Mesenchymal stem cell (in vitro differentiated cells and primary cell): ENCODE measurements around the gene SLC16A6.
"Not testable (repeated sequence)": the region's sequence is repeated elsewhere in the genome, so short reads cannot be mapped to it uniquely, and the experiment has no call there.

Experiments used
- DNase-seq: peaks from one replicate; pipeline ENCODE4 v3.0.0-alpha.2; 2013
- H2AFZ ChIP-seq: one replicate; pipeline ENCODE4 v1.6.1; 2013; ENCODE audit warnings: low read depth, mild to moderate bottlenecking, control low read depth, inconsistent platforms, low read length, moderate library complexity
- H2AK5ac ChIP-seq: 2 replicates; pipeline ENCODE4 v1.6.1; 2013; ENCODE audit warnings: low read length, moderate library complexity, mild to moderate bottlenecking, inconsistent platforms; ENCODE audit not compliant: severe bottlenecking
- H2BK120ac ChIP-seq: one replicate; pipeline ENCODE4 v1.6.1; 2013; ENCODE audit warnings: low read depth, mild to moderate bottlenecking, inconsistent platforms, low read length, moderate library complexity
- H2BK12ac ChIP-seq, 2 experiments: one replicate each; pipeline ENCODE4 v1.6.1; 2013; ENCODE audit warnings: inconsistent platforms in 2 of 2, low read length in 2 of 2, mild to moderate bottlenecking in 2 of 2, moderate library complexity in 2 of 2, control low read depth in 1 of 2
- H2BK15ac ChIP-seq: one replicate; pipeline ENCODE4 v1.6.1; 2013; ENCODE audit warnings: mild to moderate bottlenecking, low read depth, inconsistent platforms; ENCODE audit not compliant: poor library complexity, severe bottlenecking
- H2BK5ac ChIP-seq: 2 replicates; pipeline ENCODE4 v1.6.1; 2013; ENCODE audit warnings: low read depth, mild to moderate bottlenecking, low read length, control low read depth, inconsistent platforms; ENCODE audit not compliant: poor library complexity, severe bottlenecking
- H3K14ac ChIP-seq, 2 experiments: one replicate each; pipeline ENCODE4 v1.6.1; 2013; ENCODE audit warnings: inconsistent platforms in 2 of 2, low read length in 2 of 2, control low read depth in 1 of 2, mild to moderate bottlenecking in 1 of 2, moderate library complexity in 1 of 2
- H3K18ac ChIP-seq, 2 experiments: one replicate each; pipeline ENCODE4 v1.6.1; 2013; ENCODE audit warnings: inconsistent platforms in 2 of 2, low read length in 2 of 2, control low read depth in 1 of 2, low read depth in 1 of 2, mild to moderate bottlenecking in 1 of 2
- H3K23ac ChIP-seq, 2 experiments: one replicate each; pipeline ENCODE4 v1.6.1; 2013; ENCODE audit warnings: inconsistent platforms in 2 of 2, low read length in 2 of 2, mild to moderate bottlenecking in 2 of 2, moderate library complexity in 2 of 2, control low read depth in 1 of 2
- H3K27ac ChIP-seq: 2 replicates; pipeline ENCODE4 v1.5.1; 2013; ENCODE audit warnings: mild to moderate bottlenecking, moderate library complexity, low read length, control low read depth, inconsistent platforms; ENCODE audit not compliant: poor library complexity, severe bottlenecking
- H3K27me3 ChIP-seq, 2 experiments: 2 replicates each; pipeline versions ENCODE4 v1.6.1 to v1.7.0; 2013; ENCODE audit warnings: low read length in 2 of 2, mild to moderate bottlenecking in 2 of 2, moderate library complexity in 2 of 2, control low read depth in 1 of 2, inconsistent platforms in 1 of 2; ENCODE audit not compliant: control insufficient read depth in 1 of 2, insufficient read depth in 1 of 2
- H3K36me3 ChIP-seq, 2 experiments: 2 replicates each; pipeline versions ENCODE4 v1.6.1 to v1.7.0; 2013; ENCODE audit warnings: low read length in 2 of 2, control low read depth in 1 of 2, inconsistent platforms in 1 of 2, low read depth in 1 of 2, mild to moderate bottlenecking in 1 of 2; ENCODE audit not compliant: insufficient read depth in 2 of 2, control insufficient read depth in 1 of 2
- H3K4ac ChIP-seq, 2 experiments: one replicate each; pipeline ENCODE4 v1.6.1; 2013; ENCODE audit warnings: inconsistent platforms in 2 of 2, low read length in 2 of 2, mild to moderate bottlenecking in 2 of 2, moderate library complexity in 2 of 2, control low read depth in 1 of 2, low read depth in 1 of 2
- H3K4me1 ChIP-seq: 2 replicates; pipeline ENCODE4 v1.6.1; 2013; ENCODE audit warnings: low read depth, low read length, control low read depth; ENCODE audit not compliant: control insufficient read depth, insufficient read depth
- H3K4me2 ChIP-seq: 2 replicates; pipeline ENCODE4 v1.6.1; 2013; ENCODE audit warnings: low read length, mild to moderate bottlenecking, inconsistent platforms; ENCODE audit not compliant: poor library complexity, severe bottlenecking
- H3K4me3 ChIP-seq, 2 experiments: 2 replicates each; pipeline versions ENCODE4 v1.5.1 to v1.7.0; 2013; ENCODE audit warnings: low read length in 2 of 2, mild to moderate bottlenecking in 2 of 2, control low read depth in 1 of 2, low read depth in 1 of 2; ENCODE audit not compliant: insufficient read depth in 1 of 2
- H3K79me1 ChIP-seq: replicated peaks from 2 replicates; pipeline ENCODE4 v1.6.1; 2013; ENCODE audit warnings: mild to moderate bottlenecking, control low read depth, low read length, inconsistent platforms; ENCODE audit not compliant: poor library complexity, severe bottlenecking
- H3K9ac ChIP-seq: 2 replicates; pipeline ENCODE4 v1.7.0; 2013; ENCODE audit warnings: mild to moderate bottlenecking, low read length, moderate library complexity
- H3K9me3 ChIP-seq: 2 replicates; pipeline ENCODE4 v1.7.0; 2013; ENCODE audit warnings: mild to moderate bottlenecking, low read length; ENCODE audit not compliant: control insufficient read depth
- H4K8ac ChIP-seq: one replicate; pipeline ENCODE4 v1.6.1; 2013; ENCODE audit warnings: inconsistent platforms, mild to moderate bottlenecking, low read length, moderate library complexity
- H4K91ac ChIP-seq: one replicate; pipeline ENCODE4 v1.6.1; 2013; ENCODE audit warnings: mild to moderate bottlenecking, low read length, inconsistent platforms
- WGBS: methylation state at CpG from one replicate; pipeline ENCODE4 v1.1.7; 2013; ENCODE audit warnings: mixed read lengths; 5-methylcytosine and 5-hydroxymethylcytosine counted together

Gene SLC16A6

DNA sequence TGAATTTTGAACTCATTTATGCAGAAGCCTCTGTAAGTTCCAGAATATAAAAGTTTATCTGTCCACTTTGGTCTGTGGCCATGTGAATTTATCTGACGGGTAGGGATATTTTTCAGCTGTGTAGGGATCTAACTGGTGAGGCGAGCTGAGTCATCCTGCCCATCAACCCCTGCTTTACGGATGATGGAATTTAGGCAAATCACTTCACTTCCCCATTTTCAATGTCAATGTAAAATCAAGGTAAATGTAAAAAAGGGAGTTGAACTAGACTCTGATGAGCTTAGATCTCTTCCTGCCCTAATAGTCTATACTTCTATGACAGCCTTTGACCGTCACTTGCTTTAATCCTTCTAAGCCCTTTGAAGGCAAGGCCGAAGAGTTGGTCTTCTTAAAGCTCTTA is 2.6 kb downstream of the SLC16A6 start:
- Histone ChIP-seq H3K4ac (no peak overlapping the region), H3K18ac (no peak overlapping the region), H3K4me2 (no peak overlapping the region), H2BK120ac (no peak overlapping the region), H2BK12ac (no peak overlapping the region), H2AK5ac (no peak overlapping the region), H3K14ac (no peak overlapping the region), H3K27ac (no peak overlapping the region), H3K9ac (no peak overlapping the region), H3K9me3 (no peaks in the 10 kb centered on the region), H3K79me1 (no peaks in the 10 kb centered on the region), H2BK15ac (no peak overlapping the region), H4K8ac (no peak overlapping the region), H3K27me3 (peaks cover 21 to 27% of the 10 kb centered on the region in 2 experiments), H3K4me3 (no peak overlapping the region), H4K91ac (no peak overlapping the region), H3K4me1 (peaks cover 12% of the 10 kb centered on the region), H2BK5ac (no peak overlapping the region), H3K23ac (no peak overlapping the region), H3K36me3 (no peaks in the 10 kb centered on the region), H2AFZ (no peak overlapping the region)
- 93% methylated on average over 3 of the region's 5 CpGs for WGBS
- peak; percentile 26 for DNase-seq

DNA sequence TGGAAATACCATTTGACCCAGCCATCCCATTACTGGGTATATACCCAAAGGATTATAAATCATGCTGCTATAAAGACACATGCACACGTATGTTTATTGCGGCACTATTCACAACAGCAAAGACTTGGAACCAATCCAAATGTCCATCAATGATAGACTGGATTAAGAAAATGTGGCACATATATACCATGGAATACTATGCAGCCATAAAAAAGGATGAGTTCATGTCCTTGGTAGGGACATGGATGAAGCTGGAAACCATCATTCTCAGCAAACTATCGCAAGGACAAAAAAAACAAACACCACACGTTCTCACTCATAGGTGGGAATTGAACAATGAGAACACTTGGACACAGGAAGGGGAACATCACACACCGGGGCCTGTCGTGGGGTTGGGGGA is 9.0 kb downstream of the SLC16A6 start:
- not testable (repeated sequence) for H2AFZ ChIP-seq, H3K27me3 ChIP-seq, DNase-seq, H2BK12ac ChIP-seq, H2AK5ac ChIP-seq, H4K8ac ChIP-seq, H3K4ac ChIP-seq, H2BK120ac ChIP-seq, H3K4me2 ChIP-seq, H3K23ac ChIP-seq, H3K4me3 ChIP-seq, H2BK15ac ChIP-seq, H3K18ac ChIP-seq, H3K79me1 ChIP-seq, H4K91ac ChIP-seq, H3K14ac ChIP-seq, H3K36me3 ChIP-seq, H3K27ac ChIP-seq, H2BK5ac ChIP-seq, H3K9ac ChIP-seq, H3K4me1 ChIP-seq
- H3K9me3 ChIP-seq, result peaks cover 16% of the 10 kb centered on the region
- WGBS, result no CpG with 5 or more reads among the region's 6 CpGs

DNA sequence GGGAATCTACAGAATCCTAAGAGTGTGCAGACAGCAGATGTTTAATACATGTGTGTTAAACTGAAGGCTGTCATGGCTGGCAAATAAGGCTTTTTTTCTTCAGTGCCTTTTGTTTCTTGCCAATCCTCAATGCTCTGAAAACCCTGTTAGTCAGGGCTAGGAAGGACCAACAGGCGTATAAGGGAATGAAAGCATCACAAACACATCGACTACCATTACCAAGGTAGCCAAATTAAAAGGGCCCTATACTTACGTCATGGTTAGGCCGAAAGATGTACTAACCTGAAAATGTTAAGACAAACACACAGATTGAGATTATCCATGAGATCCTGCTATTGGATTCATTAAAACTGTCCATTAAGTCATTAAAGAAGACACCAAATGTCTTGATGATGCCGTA is 13.1 kb downstream of the SLC16A6 start:
- no peak overlapping the region for H3K27ac ChIP-seq
- no peak overlapping the region for H4K91ac ChIP-seq
- H2BK12ac ChIP-seq, result no peak overlapping the region
- no peaks in the 10 kb centered on the region for H3K36me3 ChIP-seq
- no peak overlapping the region for H3K18ac ChIP-seq
- peaks cover 16% of the 10 kb centered on the region for H3K9me3 ChIP-seq
- H3K79me1 ChIP-seq, result no peaks in the 10 kb centered on the region
- no peak overlapping the region for H3K23ac ChIP-seq
- no peak overlapping the region for H2AFZ ChIP-seq
- 95% methylated on average over 5 of the region's 5 CpGs for WGBS
- H3K4me1 ChIP-seq, result no peaks in the 10 kb centered on the region
- no peak overlapping the region for H2BK120ac ChIP-seq
- H4K8ac ChIP-seq, result no peak overlapping the region
- no peak overlapping the region for H3K9ac ChIP-seq
- H3K27me3 ChIP-seq, result no peaks in the 10 kb centered on the region
- no peak overlapping the region for H2AK5ac ChIP-seq
- H3K4me2 ChIP-seq, result no peak overlapping the region
- H2BK15ac ChIP-seq, result no peak overlapping the region
- H3K4me3 ChIP-seq, result no peak overlapping the region
- no peak overlapping the region for H3K4ac ChIP-seq
- H2BK5ac ChIP-seq, result no peak overlapping the region
- H3K14ac ChIP-seq, result no peak overlapping the region
- DNase-seq, result no peak

DNA sequence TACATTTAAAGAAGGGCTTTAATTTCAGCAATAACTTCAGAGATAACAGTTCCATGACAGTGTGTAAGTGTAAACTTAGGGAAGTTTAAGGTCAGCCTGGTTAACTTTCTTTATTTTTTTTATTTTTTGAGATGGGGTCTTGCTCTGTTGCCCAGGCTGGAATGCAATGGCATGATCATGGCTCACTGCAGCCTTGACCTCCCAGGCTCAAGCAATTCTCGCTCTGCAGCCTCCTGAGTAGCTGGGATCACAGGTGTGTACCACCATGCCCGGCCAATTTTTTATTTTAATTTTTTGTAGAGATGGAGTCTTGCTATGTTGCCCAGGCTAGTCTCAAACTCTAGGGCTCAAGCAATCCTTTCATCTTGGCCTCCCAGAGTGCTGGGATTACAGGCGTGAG is 14.6 kb downstream of the SLC16A6 start:
- H3K14ac ChIP-seq, H4K8ac ChIP-seq, H2BK12ac ChIP-seq, H3K36me3 ChIP-seq, H4K91ac ChIP-seq, H3K4me2 ChIP-seq, H2BK120ac ChIP-seq, H3K18ac ChIP-seq, H3K23ac ChIP-seq, H2BK15ac ChIP-seq, H3K4me3 ChIP-seq, DNase-seq, H3K27ac ChIP-seq, H2AK5ac ChIP-seq, H3K79me1 ChIP-seq, H2BK5ac ChIP-seq, H2AFZ ChIP-seq, H3K9ac ChIP-seq, H3K4ac ChIP-seq, H3K27me3 ChIP-seq, H3K4me1 ChIP-seq: not testable (repeated sequence)
- 100% methylated on average over 2 of the region's 3 CpGs for WGBS
- peaks cover 16% of the 10 kb centered on the region for H3K9me3 ChIP-seq
